ENCODE measurements around the gene PAX5. TPM values are rescaled to one million over a fixed set of nuclear protein-coding genes. Genes with fewer than 3 reads are reported as not detected.

The PAX5 gene
- total RNA-seq, 1 experiment from 2014 or later = 0.39 TPM

DNA sequence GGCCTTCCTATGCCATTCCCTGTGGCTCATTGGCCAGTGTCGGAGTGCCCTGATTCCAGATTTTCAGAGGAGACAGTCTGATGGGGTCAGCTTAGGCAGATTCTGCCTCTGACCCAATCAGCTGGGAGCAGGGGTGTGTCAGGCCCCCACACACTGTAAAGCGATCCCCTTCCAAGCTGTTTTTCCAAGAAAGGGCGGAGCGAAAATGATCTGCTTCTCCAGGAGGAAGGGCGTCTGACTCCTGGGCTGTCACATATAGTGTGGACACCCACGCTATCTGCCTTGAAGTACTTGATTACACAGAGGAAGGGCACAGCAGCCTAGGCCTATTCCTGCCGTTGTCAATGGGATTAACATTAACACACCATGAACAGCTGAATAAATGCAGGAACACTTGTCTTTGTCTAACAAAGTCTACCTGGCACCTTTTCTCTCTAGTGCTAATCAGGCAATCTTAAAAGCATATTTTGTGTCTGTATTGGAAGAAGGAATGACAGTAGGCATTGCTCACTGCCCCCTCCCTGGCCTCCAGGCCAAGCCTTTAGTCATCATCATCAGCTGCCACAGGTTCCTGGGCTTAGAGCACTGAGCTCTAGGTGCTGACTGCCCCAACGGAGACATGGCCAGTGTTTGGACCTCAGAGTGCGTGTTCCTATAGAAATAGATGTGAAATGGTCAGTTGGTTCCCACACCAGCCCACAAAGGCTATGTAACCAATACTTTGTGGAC is 242.7 kb downstream of the PAX5 start:
- Histone ChIP-seq H3K9me3 (ENCODE audit: control insufficient read depth, low read depth, low read length) (no peaks in the 10 kb centered on the region), H3K4ac (ENCODE audit: low read depth, low read length) (no peak overlapping the region), H2AFZ (ENCODE audit: low read length) (no peak overlapping the region), H4K91ac (ENCODE audit: insufficient read length, low read depth, low read length) (no peak overlapping the region), H3K79me1 (ENCODE audit: insufficient read depth, low read depth, low read length, poor library complexity, severe bottlenecking) (no peaks in the 10 kb centered on the region), H3K79me2 (ENCODE audit: insufficient read depth, low read length) (no peaks in the 10 kb centered on the region), H4K20me1 (ENCODE audit: control insufficient read depth, insufficient read depth, insufficient read length) (no peaks in the 10 kb centered on the region), H3K27me3 (ENCODE audit: insufficient read depth, low read length) (no peaks in the 10 kb centered on the region), H2BK12ac (ENCODE audit: insufficient read length, low read depth, low read length) (no peak overlapping the region), H3T11ph (ENCODE audit: low read length) (no peak overlapping the region), H3K23me2 (ENCODE audit: insufficient read length, low read depth, low read length, poor library complexity, severe bottlenecking) (no peaks in the 10 kb centered on the region), H2AK5ac (ENCODE audit: insufficient read length, low read length) (no peak overlapping the region), H3K23ac (ENCODE audit: insufficient read length, low read depth, low read length) (no peak overlapping the region), H2BK20ac (ENCODE audit: low read depth, low read length, poor library complexity, severe bottlenecking) (no peak overlapping the region), H4K8ac (replicated peaks; ENCODE audit: insufficient read length, low read depth, low read length) (no peak overlapping the region), H2BK5ac (ENCODE audit: insufficient read length, low read length) (no peak overlapping the region), H3K14ac (ENCODE audit: insufficient read depth, low read length) (no peak overlapping the region), H3K18ac (ENCODE audit: insufficient read length, low read depth, low read length) (no peak overlapping the region), H2BK120ac (ENCODE audit: low read depth, low read length, poor library complexity, severe bottlenecking) (no peak overlapping the region), H3K4me2 (ENCODE audit: insufficient read depth, insufficient read length, low read length) (no peak overlapping the region), H3K4me1 (ENCODE audit: insufficient read depth, low read length) (no peaks in the 10 kb centered on the region), H3K9ac (ENCODE audit: extremely low read depth, insufficient read length, low read length) (no peak overlapping the region), H4K5ac (ENCODE audit: insufficient read length, low read depth, low read length) (no peak overlapping the region), H3K27ac (ENCODE audit: insufficient read length, low read depth, low read length) (no peak overlapping the region), H2BK15ac (ENCODE audit: low read depth, low read length) (no peak overlapping the region), H3K56ac (ENCODE audit: insufficient read length, low read depth, low read length) (no peak overlapping the region)
- peaks cover 16% of the 10 kb centered on the region for H3K27me3 Mint-ChIP-seq (ENCODE audit: low read depth)
- DNase-seq = no peak
- H3K9me3 Mint-ChIP-seq = peaks cover 5 to 9% of the 10 kb centered on the region in 2 experiments
- no peak overlapping the region for H3K27ac Mint-ChIP-seq
- peaks cover 2 to 5% (median 4%) of the 10 kb centered on the region in 3 experiments; a peak in 4 of 7 replicates for H3K36me3 Mint-ChIP-seq (ENCODE audit: insufficient read depth in 1 of 3, low read depth in 3 of 3)
- H3K4me1 Mint-ChIP-seq = peaks cover 5 to 7% of the 10 kb centered on the region in 2 experiments
- no CpG with 5 or more reads among the region's 9 CpGs for WGBS (ENCODE audit: extremely low coverage, insufficient read length, low lambda C conversion rate)
- TF ChIP-seq CTCF (conservative IDR thresholded peaks at IDR 0.05) = no peak
- H3K4me3 Mint-ChIP-seq = no peak overlapping the region
